ENCODE measurements around the gene FAM13C.

The FAM13C gene

GRCh38 chr10:59319854-59320253 is 42.5 kb downstream of the FAM13C start:
- no peaks in the 10 kb centered on the region for H3K4me1 ChIP-seq (ENCODE audit: insufficient read depth, low read length)
- H3K36me3 ChIP-seq (ENCODE audit: insufficient read depth, low read length) = no peaks in the 10 kb centered on the region
- no peaks in the 10 kb centered on the region for H3K9me3 ChIP-seq (ENCODE audit: control insufficient read depth, insufficient read depth, low read length)
- no peak overlapping the region for H3K9ac ChIP-seq (ENCODE audit: low read depth, low read length)

- Histone ChIP-seq H3K9ac (ENCODE audit: low read depth, low read length) (no peak overlapping the region), H3K36me3 (ENCODE audit: insufficient read depth, low read length) (no peaks in the 10 kb centered on the region), H3K9me3 (ENCODE audit: control insufficient read depth, insufficient read depth, low read length) (no peaks in the 10 kb centered on the region), H3K4me1 (ENCODE audit: insufficient read depth, low read length) (no peaks in the 10 kb centered on the region)
Observed at GRCh38 chr10:59317066-59317465, 45.3 kb downstream of the FAM13C start.

- Histone ChIP-seq H3K9me3 (ENCODE audit: control insufficient read depth, insufficient read depth, low read length) (no peaks in the 10 kb centered on the region), H3K9ac (ENCODE audit: low read depth, low read length) (no peak overlapping the region), H3K36me3 (ENCODE audit: insufficient read depth, low read length) (no peaks in the 10 kb centered on the region), H3K4me1 (ENCODE audit: insufficient read depth, low read length) (no peaks in the 10 kb centered on the region)
Observed at GRCh38 chr10:59315465-59315864, 46.9 kb downstream of the FAM13C start.

- Histone ChIP-seq H3K36me3 (ENCODE audit: insufficient read depth, low read length) (no peaks in the 10 kb centered on the region), H3K9ac (ENCODE audit: low read depth, low read length) (no peak overlapping the region), H3K4me1 (ENCODE audit: insufficient read depth, low read length) (no peaks in the 10 kb centered on the region), H3K9me3 (ENCODE audit: control insufficient read depth, insufficient read depth, low read length) (no peaks in the 10 kb centered on the region)
Observed at GRCh38 chr10:59314268-59314667, 48.1 kb downstream of the FAM13C start.

- Histone ChIP-seq H3K9me3 (ENCODE audit: control insufficient read depth, insufficient read depth, low read length) (no peaks in the 10 kb centered on the region), H3K36me3 (ENCODE audit: insufficient read depth, low read length) (no peaks in the 10 kb centered on the region), H3K4me1 (ENCODE audit: insufficient read depth, low read length) (no peaks in the 10 kb centered on the region), H3K9ac (ENCODE audit: low read depth, low read length) (no peak overlapping the region)
Observed at GRCh38 chr10:59312247-59312646, 50.1 kb downstream of the FAM13C start.

GRCh38 chr10:59311025-59311424 is 51.3 kb downstream of the FAM13C start:
- Histone ChIP-seq H3K36me3 (ENCODE audit: insufficient read depth, low read length) (no peaks in the 10 kb centered on the region), H3K9me3 (ENCODE audit: control insufficient read depth, insufficient read depth, low read length) (no peaks in the 10 kb centered on the region), H3K4me1 (ENCODE audit: insufficient read depth, low read length) (no peaks in the 10 kb centered on the region), H3K9ac (ENCODE audit: low read depth, low read length) (no peak overlapping the region)

- no peaks in the 10 kb centered on the region for H3K4me1 ChIP-seq (ENCODE audit: insufficient read depth, low read length)
- no peaks in the 10 kb centered on the region for H3K36me3 ChIP-seq (ENCODE audit: insufficient read depth, low read length)
- no peak overlapping the region for H3K9ac ChIP-seq (ENCODE audit: low read depth, low read length)
- no peaks in the 10 kb centered on the region for H3K9me3 ChIP-seq (ENCODE audit: control insufficient read depth, insufficient read depth, low read length)
Observed at GRCh38 chr10:59310324-59310914, 51.9 kb downstream of the FAM13C start.

GRCh38 chr10:59304521-59305097 is 57.7 kb downstream of the FAM13C start:
- no peaks in the 10 kb centered on the region for H3K9me3 ChIP-seq (ENCODE audit: control insufficient read depth, insufficient read depth, low read length)
- H3K36me3 ChIP-seq (ENCODE audit: insufficient read depth, low read length) = no peaks in the 10 kb centered on the region
- no peak overlapping the region for H3K9ac ChIP-seq (ENCODE audit: low read depth, low read length)
- H3K4me1 ChIP-seq (ENCODE audit: insufficient read depth, low read length) = no peaks in the 10 kb centered on the region

GRCh38 chr10:59303018-59303417 is 59.3 kb downstream of the FAM13C start:
- H3K9ac ChIP-seq (ENCODE audit: low read depth, low read length) = no peak overlapping the region
- H3K9me3 ChIP-seq (ENCODE audit: control insufficient read depth, insufficient read depth, low read length) = no peaks in the 10 kb centered on the region
- H3K4me1 ChIP-seq (ENCODE audit: insufficient read depth, low read length) = no peaks in the 10 kb centered on the region
- H3K36me3 ChIP-seq (ENCODE audit: insufficient read depth, low read length) = no peaks in the 10 kb centered on the region

GRCh38 chr10:59302381-59302780 is 60.0 kb downstream of the FAM13C start:
- H3K4me1 ChIP-seq (ENCODE audit: insufficient read depth, low read length) = no peaks in the 10 kb centered on the region
- H3K9me3 ChIP-seq (ENCODE audit: control insufficient read depth, insufficient read depth, low read length) = no peaks in the 10 kb centered on the region
- H3K9ac ChIP-seq (ENCODE audit: low read depth, low read length) = no peak overlapping the region
- H3K36me3 ChIP-seq (ENCODE audit: insufficient read depth, low read length) = no peaks in the 10 kb centered on the region

- H3K36me3 ChIP-seq (ENCODE audit: insufficient read depth, low read length) = no peaks in the 10 kb centered on the region
- H3K9ac ChIP-seq (ENCODE audit: low read depth, low read length) = no peak overlapping the region
- H3K9me3 ChIP-seq (ENCODE audit: control insufficient read depth, insufficient read depth, low read length) = no peaks in the 10 kb centered on the region
- no peaks in the 10 kb centered on the region for H3K4me1 ChIP-seq (ENCODE audit: insufficient read depth, low read length)
Observed at GRCh38 chr10:59301067-59301754, 61.1 kb downstream of the FAM13C start.

- H3K9ac ChIP-seq (ENCODE audit: low read depth, low read length) = no peak overlapping the region
- H3K9me3 ChIP-seq (ENCODE audit: control insufficient read depth, insufficient read depth, low read length) = no peaks in the 10 kb centered on the region
- no peaks in the 10 kb centered on the region; the same call in 1 of the 2 replicates for H3K4me1 ChIP-seq (ENCODE audit: insufficient read depth, low read length)
Observed at GRCh38 chr10:59300386-59300785, 62.0 kb downstream of the FAM13C start.

GRCh38 chr10:59299933-59300332 is 62.4 kb downstream of the FAM13C start:
- no peak overlapping the region for H3K9ac ChIP-seq (ENCODE audit: low read depth, low read length)
- H3K9me3 ChIP-seq (ENCODE audit: control insufficient read depth, insufficient read depth, low read length) = no peaks in the 10 kb centered on the region
- no peaks in the 10 kb centered on the region; the same call in 1 of the 2 replicates for H3K4me1 ChIP-seq (ENCODE audit: insufficient read depth, low read length)
- no peaks in the 10 kb centered on the region for H3K36me3 ChIP-seq (ENCODE audit: insufficient read depth, low read length)

More at GRCh38 chr10:59300386-59300785, 62.0 kb downstream of the FAM13C start:
- H3K36me3 ChIP-seq (ENCODE audit: insufficient read depth, low read length) = no peaks in the 10 kb centered on the region

GRCh38 chr10:59290448-59290847 is 71.9 kb downstream of the FAM13C start:
- Histone ChIP-seq H3K36me3 (ENCODE audit: insufficient read depth, low read length) (no peaks in the 10 kb centered on the region), H3K9me3 (ENCODE audit: control insufficient read depth, insufficient read depth, low read length) (no peaks in the 10 kb centered on the region), H3K4me1 (ENCODE audit: insufficient read depth, low read length) (peaks cover 15% of the 10 kb centered on the region; the same call in 1 of the 2 replicates), H3K9ac (ENCODE audit: low read depth, low read length) (no peak overlapping the region)

- H3K36me3 ChIP-seq (ENCODE audit: insufficient read depth, low read length) = no peaks in the 10 kb centered on the region
- H3K9ac ChIP-seq (ENCODE audit: low read depth, low read length) = no peak overlapping the region
- no peaks in the 10 kb centered on the region for H3K9me3 ChIP-seq (ENCODE audit: control insufficient read depth, insufficient read depth, low read length)
- peaks cover 15% of the 10 kb centered on the region; the same call in 1 of the 2 replicates for H3K4me1 ChIP-seq (ENCODE audit: insufficient read depth, low read length)
Observed at GRCh38 chr10:59289853-59290252, 72.5 kb downstream of the FAM13C start.

Measured in ES-I3 (cell line).